NB4 (cell line): ENCODE measurements around the gene RARA.

Experiments
- DNase-seq: peaks from one replicate; pipeline ENCODE4 v3.0.0; 2010; ENCODE audit warnings: low read depth
- H3K4me3 ChIP-seq: one replicate; pipeline ENCODE4 v1.5.1; 2011; ENCODE audit warnings: mild to moderate bottlenecking, low read depth, low read length, moderate library complexity
- MAX ChIP-seq: IDR thresholded peaks from 2 replicates; pipeline ENCODE4 v1.6.1; 2011; ENCODE audit warnings: low read depth, low read length
- MYC ChIP-seq: IDR thresholded peaks from 2 replicates; pipeline ENCODE4 v1.6.1; 2011; ENCODE audit warnings: low read depth, low read length
- POLR2A ChIP-seq: IDR thresholded peaks from 2 replicates; pipeline ENCODE4 v1.6.1; 2011; ENCODE audit warnings: mild to moderate bottlenecking; ENCODE audit not compliant: insufficient read length; ENCODE audit errors: extremely low read depth
- TF ChIP-seq, protein P1 (sequence below): IDR thresholded peaks from one replicate; pipeline ENCODE4 v1.5.1; 2012; ENCODE audit warnings: low read depth, low read length

Gene RARA

DNA sequence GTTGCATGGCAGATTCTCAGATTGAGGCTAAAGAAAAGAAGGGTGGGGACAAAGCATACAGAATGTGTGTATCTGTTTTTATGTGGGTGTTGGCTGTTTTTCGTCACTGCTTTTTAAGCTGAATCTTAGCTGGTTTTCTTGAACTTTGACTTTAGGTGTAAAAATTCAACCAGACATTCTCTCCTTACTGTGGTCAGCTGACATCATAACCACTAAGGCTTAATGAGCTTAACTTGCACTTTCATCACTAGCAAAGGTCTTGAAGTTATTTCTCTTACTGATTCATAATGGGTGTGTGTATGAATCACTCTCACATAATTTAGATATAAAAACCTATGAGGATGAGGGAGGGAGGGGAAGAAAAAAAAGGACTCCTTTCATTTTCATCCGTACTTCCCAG lies 25.3 kb upstream of the RARA start:
- DNase-seq: no peak
- H3K4me3 ChIP-seq: no peak overlapping the region
- TF ChIP-seq MAX: no peak
- TF ChIP-seq POLR2A: no peak
- no peak for TF ChIP-seq MYC
- TF ChIP-seq, protein P1, sequence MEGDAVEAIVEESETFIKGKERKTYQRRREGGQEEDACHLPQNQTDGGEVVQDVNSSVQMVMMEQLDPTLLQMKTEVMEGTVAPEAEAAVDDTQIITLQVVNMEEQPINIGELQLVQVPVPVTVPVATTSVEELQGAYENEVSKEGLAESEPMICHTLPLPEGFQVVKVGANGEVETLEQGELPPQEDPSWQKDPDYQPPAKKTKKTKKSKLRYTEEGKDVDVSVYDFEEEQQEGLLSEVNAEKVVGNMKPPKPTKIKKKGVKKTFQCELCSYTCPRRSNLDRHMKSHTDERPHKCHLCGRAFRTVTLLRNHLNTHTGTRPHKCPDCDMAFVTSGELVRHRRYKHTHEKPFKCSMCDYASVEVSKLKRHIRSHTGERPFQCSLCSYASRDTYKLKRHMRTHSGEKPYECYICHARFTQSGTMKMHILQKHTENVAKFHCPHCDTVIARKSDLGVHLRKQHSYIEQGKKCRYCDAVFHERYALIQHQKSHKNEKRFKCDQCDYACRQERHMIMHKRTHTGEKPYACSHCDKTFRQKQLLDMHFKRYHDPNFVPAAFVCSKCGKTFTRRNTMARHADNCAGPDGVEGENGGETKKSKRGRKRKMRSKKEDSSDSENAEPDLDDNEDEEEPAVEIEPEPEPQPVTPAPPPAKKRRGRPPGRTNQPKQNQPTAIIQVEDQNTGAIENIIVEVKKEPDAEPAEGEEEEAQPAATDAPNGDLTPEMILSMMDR: no peak

DNA sequence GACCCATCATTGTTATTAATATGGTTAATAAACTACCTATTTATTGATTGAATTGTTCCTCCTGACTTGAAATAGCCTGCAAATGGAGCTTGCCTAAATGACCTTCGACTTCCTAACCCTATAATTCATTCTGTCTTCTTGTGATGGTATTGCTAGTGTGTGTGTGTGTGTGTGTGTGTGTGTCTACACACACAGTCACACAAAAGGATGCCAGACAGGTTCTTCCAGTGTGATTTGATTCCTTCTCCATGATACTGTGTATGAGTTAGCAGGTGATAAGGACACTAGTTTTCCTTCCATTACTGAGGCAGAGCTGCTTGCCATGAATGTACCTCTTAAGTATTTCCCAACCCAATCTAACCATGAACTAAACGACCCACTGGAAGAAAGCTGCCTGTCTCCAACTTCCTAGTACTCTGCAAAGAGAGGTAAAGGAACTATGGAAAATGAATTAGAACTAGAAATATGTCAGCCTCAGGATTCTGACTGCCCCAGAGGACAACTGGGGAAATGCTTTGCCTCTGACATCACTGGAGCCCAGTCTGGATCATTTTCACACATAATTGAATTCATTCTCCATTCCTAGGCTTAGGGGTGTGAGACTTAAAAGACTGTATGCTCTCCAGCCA lies 24.8 kb upstream of the RARA start:
- DNase-seq: no peak
- TF ChIP-seq POLR2A (no peak), MAX (no peak), MYC (no peak)
- TF ChIP-seq, protein P1: no peak
- H3K4me3 ChIP-seq: no peak overlapping the region

GRCh38 chr17:40286473-40286872 lies 22.5 kb upstream of the RARA start:
- no peak overlapping the region for H3K4me3 ChIP-seq
- TF ChIP-seq MYC (no peak), MAX (no peak), POLR2A (no peak)
- TF ChIP-seq, protein P1: no peak
- no peak for DNase-seq

- no peak for DNase-seq
- TF ChIP-seq MAX: no peak
- TF ChIP-seq MYC: no peak
- TF ChIP-seq, protein P1: no peak
- TF ChIP-seq POLR2A: no peak
- H3K4me3 ChIP-seq: peak overlapping the region; percentile 18
Observed at GRCh38 chr17:40287159-40287493, 21.9 kb upstream of the RARA start.

- H3K4me3 ChIP-seq: peak within 1 kb of the TSS; percentile 100
- DNase-seq: peak; percentile 100
- peak; percentile 65 for TF ChIP-seq MAX
- peak; percentile 58 for TF ChIP-seq MYC
- TF ChIP-seq POLR2A: peak; percentile 94
- TF ChIP-seq, protein P1: no peak
Observed at GRCh38 chr17:40287494-40288369, 21.2 kb upstream of the RARA start, which contains the start of gene CDC6. CDC6 (plus strand) TSS chr17:40287879; CDS start chr17:40289421, 1,542 bp downstream.
